Renal pelvis (tissue), 12 donors: Measurements from ENCODE around the gene CYTIP. TPM values are rescaled to one million over a fixed set of nuclear protein-coding genes. Genes with fewer than 3 reads are reported as not detected.

Source experiments
- DNase-seq: peaks from one replicate; pipeline ENCODE4 v3.0.0-alpha.2; 2013
- long read RNA-seq, 16 experiments: transcript quantifications; one replicate each; lab custom pipeline, GENCODE V29; 2026
- polyA plus RNA-seq, 3 donors: library from polyadenylated mRNA; unstranded; fragments of 120-200 nt; gene quantifications; one replicate each; pipeline ENCODE4 v1.2.1, GENCODE V29; 2013; ENCODE audit not compliant: insufficient read length in 3 of 3

Gene CYTIP
- 1 to 10 TPM; 1.2 to 1.7 (median 1.6) TPM for polyA plus RNA-seq
- long read RNA-seq, donor 1, partial matches to known transcripts: 0 of 1 reads
- long read RNA-seq, donor 1, other reads (novel, unspliced or antisense): 0 of 1 reads
- long read RNA-seq, donor 2, partial matches to known transcripts: 0 of 1 reads
- long read RNA-seq, donor 2, other reads (novel, unspliced or antisense): 0 of 1 reads
- long read RNA-seq, donor 3: 0 reads
- long read RNA-seq, donor 4: 0 reads
- long read RNA-seq, donor 5, partial matches to known transcripts: 0 of 1 reads
- long read RNA-seq, donor 5, other reads (novel, unspliced or antisense): 0 of 1 reads
- long read RNA-seq, donor 6, partial matches to known transcripts: 0 of 1 reads
- long read RNA-seq, donor 6, other reads (novel, unspliced or antisense): 0 of 1 reads
- long read RNA-seq, donor 7: 0 reads
- long read RNA-seq, donor 8, partial matches to known transcripts: 0 of 1 reads
- long read RNA-seq, donor 8, other reads (novel, unspliced or antisense): 0 of 1 reads
- long read RNA-seq, donor 9, partial matches to known transcripts: 0 of 1 reads
- long read RNA-seq, donor 9, other reads (novel, unspliced or antisense): 0 of 1 reads
- long read RNA-seq, donor 10: 0 reads
- long read RNA-seq, donor 11: 0 reads
- long read RNA-seq, donor 12: 0 reads
- long read RNA-seq, donor 13: 0 reads
- long read RNA-seq, donor 14: 0 reads
- long read RNA-seq, donor 15, partial matches to known transcripts: 0 of 4 reads
- long read RNA-seq, donor 15, other reads (novel, unspliced or antisense): 0 of 4 reads
- long read RNA-seq, donor 16, partial matches to known transcripts: 0 of 1 reads
- long read RNA-seq, donor 16, other reads (novel, unspliced or antisense): 0 of 1 reads

GRCh38 chr2:157443795-157444640, at the start of gene CYTIP:
CYTIP (minus strand) TSS chr2:157444089; CDS start chr2:157444020, 69 bp downstream.
- no peak for DNase-seq

- DNase-seq: peak; percentile 52
Measured at GRCh38 chr2:157492189-157492773, 48.4 kb upstream of the CYTIP start.

- DNase-seq: no peak
Measured at GRCh38 chr2:157489983-157490382, 46.1 kb upstream of the CYTIP start.

GRCh38 chr2:157488877-157489276, 45.0 kb upstream of the CYTIP start:
- no peak for DNase-seq

- no peak for DNase-seq
Measured at GRCh38 chr2:157487747-157488146, 43.9 kb upstream of the CYTIP start.

- no peak for DNase-seq
Measured at GRCh38 chr2:157487271-157487610, 43.4 kb upstream of the CYTIP start.

- DNase-seq: no peak
Measured at GRCh38 chr2:157486596-157487270, 42.8 kb upstream of the CYTIP start.

GRCh38 chr2:157480182-157480961, 36.5 kb upstream of the CYTIP start:
- no peak for DNase-seq

GRCh38 chr2:157479081-157480027, 35.5 kb upstream of the CYTIP start:
- DNase-seq: no peak

- no peak for DNase-seq
Measured at GRCh38 chr2:157477919-157478318, 34.0 kb upstream of the CYTIP start.

- no peak for DNase-seq
Measured at GRCh38 chr2:157476953-157477709, 33.2 kb upstream of the CYTIP start.

GRCh38 chr2:157475722-157476390, 32.0 kb upstream of the CYTIP start:
- no peak for DNase-seq

- DNase-seq: no peak
Measured at GRCh38 chr2:157473581-157473980, 29.7 kb upstream of the CYTIP start.

- no peak for DNase-seq
Measured at GRCh38 chr2:157471078-157471477, 27.2 kb upstream of the CYTIP start.

GRCh38 chr2:157470321-157470720, 26.4 kb upstream of the CYTIP start:
- no peak for DNase-seq

GRCh38 chr2:157469726-157470125, 25.8 kb upstream of the CYTIP start:
- no peak for DNase-seq

GRCh38 chr2:157468931-157469708, 25.2 kb upstream of the CYTIP start:
- DNase-seq: no peak
